BJ (cell line): ENCODE measurements around the gene PSMG2. TPM values are rescaled to one million over a fixed set of nuclear protein-coding genes. Genes with fewer than 3 reads are reported as not detected.

Experiments
- CTCF ChIA-PET: fragments of 350-600 bp; formaldehyde crosslinking; extraction: SDS; loops from one replicate; lab custom pipeline; 2021; ENCODE audit warnings: antibody characterized with exemption, inconsistent platforms; lab: Yijun Ruan, JAX
- POLR2A ChIA-PET: fragments of 300-600 bp; sonication (Branson Sonifier 250); formaldehyde crosslinking; extraction: SDS; loops from one replicate; lab custom pipeline; 2021; ENCODE audit warnings: antibody characterized with exemption; lab: Charles Lee
- DNase-seq: peaks from one replicate; pipeline ENCODE4 v3.0.0-alpha.2; 2011; ENCODE audit warnings: low read depth
- H3K27me3 ChIP-seq: 2 replicates; pipeline ENCODE4 v1.6.0; 2011; ENCODE audit warnings: low read length; ENCODE audit not compliant: control insufficient read depth, insufficient read depth
- H3K36me3 ChIP-seq: 2 replicates; pipeline ENCODE4 v1.5.1; 2011; ENCODE audit warnings: low read length; ENCODE audit not compliant: control insufficient read depth, insufficient read depth
- H3K4me3 ChIP-seq: 2 replicates; pipeline ENCODE4 v1.5.1; 2011; ENCODE audit warnings: low read depth, mild to moderate bottlenecking, control low read depth, low read length
- CTCF ChIP-seq: IDR thresholded peaks from 2 replicates; pipeline ENCODE4 v1.5.1; 2011; ENCODE audit warnings: low read depth, mild to moderate bottlenecking, control low read depth, inconsistent platforms, low read length, moderate library complexity; ENCODE audit not compliant: insufficient read depth
- polyA plus RNA-seq: library from polyadenylated mRNA; depleted of rRNA; stranded (reverse); fragments of >200 nt; gene quantifications from 2 replicates; pipeline ENCODE4 v1.2.3, GENCODE V29; 2011

PSMG2 gene
- polyA plus RNA-seq, 1 experiment = 60.8 TPM

- ChIA-PET POLR2A (no interaction called here), CTCF (interaction anchor here (0.7 to 6.1 kb wide), 3 partner anchors 10 to 194 kb away, joined by 3 to 88 read pairs (median 5); no protein-coding TSS in a partner anchor)
- no peaks in the 10 kb centered on the region for H3K36me3 ChIP-seq
- TF ChIP-seq CTCF = no peak
- H3K27me3 ChIP-seq = no peaks in the 10 kb centered on the region
- DNase-seq = no peak
- no peak overlapping the region for H3K4me3 ChIP-seq
Measured at GRCh38 chr18:12741351-12741750, 38.5 kb downstream of the PSMG2 start.

GRCh38 chr18:12742453-12742852, 39.6 kb downstream of the PSMG2 start:
- Histone ChIP-seq H3K4me3 (no peak overlapping the region), H3K27me3 (no peaks in the 10 kb centered on the region), H3K36me3 (no peaks in the 10 kb centered on the region)
- ChIA-PET POLR2A (no interaction called here), CTCF (interaction anchor here (0.9 to 6.1 kb wide), 9 partner anchors 11 to 202 kb away, joined by 3 to 88 read pairs (median 26); no protein-coding TSS in a partner anchor)
- TF ChIP-seq CTCF = no peak
- DNase-seq = no peak

GRCh38 chr18:12744103-12744502, 41.3 kb downstream of the PSMG2 start:
- peak; percentile 63 for TF ChIP-seq CTCF
- no peaks in the 10 kb centered on the region for H3K27me3 ChIP-seq
- CTCF ChIA-PET = interaction anchor here (0.6 to 6.1 kb wide), 28 partner anchors 12 to 573 kb away, joined by 3 to 88 read pairs (median 6); partner anchors contain the start of gene PTPN2
- DNase-seq = no peak
- no peak overlapping the region for H3K4me3 ChIP-seq
- H3K36me3 ChIP-seq = no peaks in the 10 kb centered on the region
- POLR2A ChIA-PET = no interaction called here

- DNase-seq = no peak
- H3K36me3 ChIP-seq = no peaks in the 10 kb centered on the region
- ChIA-PET CTCF (interaction anchor here (0.6 to 6.1 kb wide), 27 partner anchors 13 to 415 kb away, joined by 3 to 88 read pairs (median 7); partner anchors contain the start of gene PTPN2), POLR2A (interaction anchor here (0.9 kb wide), 1 partner anchor 138 kb away, joined by 3 read pairs; the partner anchor contains the start of gene PTPN2)
- H3K4me3 ChIP-seq = no peak overlapping the region
- H3K27me3 ChIP-seq = no peaks in the 10 kb centered on the region
- no peak for TF ChIP-seq CTCF
Measured at GRCh38 chr18:12745095-12745795, 42.4 kb downstream of the PSMG2 start.

- CTCF ChIA-PET = interaction anchor here (0.9 to 4.0 kb wide), 6 partner anchors 48 to 187 kb away, joined by 3 to 20 read pairs (median 4); no protein-coding TSS in a partner anchor
- POLR2A ChIA-PET = interaction anchor here (0.7 kb wide), 1 partner anchor 145 kb away, joined by 4 read pairs; no protein-coding TSS in a partner anchor
- Histone ChIP-seq H3K4me3 (no peak overlapping the region), H3K27me3 (no peaks in the 10 kb centered on the region), H3K36me3 (no peaks in the 10 kb centered on the region)
- no peak for DNase-seq
- TF ChIP-seq CTCF = no peak
Measured at GRCh38 chr18:12747530-12748315, 44.9 kb downstream of the PSMG2 start.
